Activated B cell treated with CpG ODN at 0.5 μM for 24 hours (primary cell): Measurements from ENCODE around the gene OGDH. TPM values are rescaled to one million over a fixed set of nuclear protein-coding genes. Genes with fewer than 3 reads are reported as not detected.
A peak's percentile ranks its signal among the peaks of the same experiment; 100 is the strongest.

ENCODE experiments used
- ATAC-seq: fragments of 200-7000 bp; cut with Tn5 transposase; one replicate; pipeline ENCODE4 v1.10.0; 2021; ENCODE audit warnings: low read depth, mild to moderate bottlenecking, moderate library complexity
- CTCF ChIA-PET: fragments of 350-600 bp; sonication (Branson Sonifier 250); formaldehyde crosslinking; loops from one replicate; lab custom pipeline; 2021; ENCODE audit warnings: antibody characterized with exemption; lab: Charles Lee
- POLR2A ChIA-PET: fragments of 350-600 bp; sonication (Branson Sonifier 250); formaldehyde crosslinking; loops from one replicate; lab custom pipeline; 2021; ENCODE audit warnings: antibody characterized with exemption; lab: Charles Lee
- DNase-seq: peaks from one replicate; pipeline ENCODE4 v3.0.0; 2022
- H3K27ac Mint-ChIP-seq: one replicate; pipeline ENCODE4 v1.8.0; 2020; ENCODE audit warnings: mixed read lengths
- H3K27me3 Mint-ChIP-seq: one replicate; pipeline ENCODE4 v1.8.0; 2021; ENCODE audit warnings: mixed read lengths
- H3K36me3 Mint-ChIP-seq: one replicate; pipeline ENCODE4 v1.8.0; 2021; ENCODE audit warnings: low read depth, mixed read lengths
- H3K4me1 Mint-ChIP-seq: one replicate; pipeline ENCODE4 v1.8.0; 2021; ENCODE audit warnings: mixed read lengths
- H3K4me3 Mint-ChIP-seq: one replicate; pipeline ENCODE4 v1.8.0; 2020; ENCODE audit warnings: mild to moderate bottlenecking, mixed read lengths
- H3K9me3 Mint-ChIP-seq: one replicate; pipeline ENCODE4 v1.8.0; 2020; ENCODE audit warnings: mixed read lengths
- intact Hi-C: fragments of 100-400 bp; cut with micrococcal nuclease; formaldehyde crosslinking; loops from one replicate; pipeline ENCODE4 v1.15.1; 2024
- total RNA-seq: library from RNA; stranded (reverse); gene quantifications from 2 replicates; pipeline ENCODE4 v1.2.3, GENCODE V29; 2022
- TF ChIP-seq, protein P1 (sequence below): fragments of 200-600 bp; IDR thresholded peaks from one replicate; pipeline ENCODE4 v1.8.0; 2022; ENCODE audit warnings: antibody characterized with exemption, mild to moderate bottlenecking

OGDH gene
- total RNA-seq, 1 donor from 2014 or later: 81.7 TPM

- ATAC-seq (no peak), DNase-seq (no peak)
- POLR2A ChIA-PET: interaction anchor here (0.7 to 5.7 kb wide), 6 partner anchors 15 to 179 kb away, joined by 3 to 138 read pairs (median 34); partner anchors contain the start of genes DDX56, OGDH and PURB
- Mint-ChIP-seq H3K27ac (peak overlapping the region; percentile 95), H3K4me3 (peak overlapping the region; percentile 91), H3K4me1 (peaks cover 69% of the 10 kb centered on the region), H3K36me3 (peaks cover 47% of the 10 kb centered on the region), H3K9me3 (no peaks in the 10 kb centered on the region), H3K27me3 (no peaks in the 10 kb centered on the region)
- CTCF ChIA-PET: interaction anchor here (0.7 to 2.0 kb wide), 2 partner anchors 15 to 187 kb away, joined by 3 to 4 read pairs; no protein-coding TSS in a partner anchor
- intact Hi-C loops: loop anchor here (5.0 kb wide), 1 partner anchor 66 kb away; no protein-coding TSS in a partner anchor
- TF ChIP-seq, protein P1, sequence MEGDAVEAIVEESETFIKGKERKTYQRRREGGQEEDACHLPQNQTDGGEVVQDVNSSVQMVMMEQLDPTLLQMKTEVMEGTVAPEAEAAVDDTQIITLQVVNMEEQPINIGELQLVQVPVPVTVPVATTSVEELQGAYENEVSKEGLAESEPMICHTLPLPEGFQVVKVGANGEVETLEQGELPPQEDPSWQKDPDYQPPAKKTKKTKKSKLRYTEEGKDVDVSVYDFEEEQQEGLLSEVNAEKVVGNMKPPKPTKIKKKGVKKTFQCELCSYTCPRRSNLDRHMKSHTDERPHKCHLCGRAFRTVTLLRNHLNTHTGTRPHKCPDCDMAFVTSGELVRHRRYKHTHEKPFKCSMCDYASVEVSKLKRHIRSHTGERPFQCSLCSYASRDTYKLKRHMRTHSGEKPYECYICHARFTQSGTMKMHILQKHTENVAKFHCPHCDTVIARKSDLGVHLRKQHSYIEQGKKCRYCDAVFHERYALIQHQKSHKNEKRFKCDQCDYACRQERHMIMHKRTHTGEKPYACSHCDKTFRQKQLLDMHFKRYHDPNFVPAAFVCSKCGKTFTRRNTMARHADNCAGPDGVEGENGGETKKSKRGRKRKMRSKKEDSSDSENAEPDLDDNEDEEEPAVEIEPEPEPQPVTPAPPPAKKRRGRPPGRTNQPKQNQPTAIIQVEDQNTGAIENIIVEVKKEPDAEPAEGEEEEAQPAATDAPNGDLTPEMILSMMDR: no peak
These were observed 146.4 kb downstream of the OGDH start for GRCh38 chr7:44752822-44753221.

GRCh38 chr7:44754802-44755697, 148.6 kb downstream of the OGDH start:
- intact Hi-C loops: loop anchor here (5.0 kb wide), 1 partner anchor 68 kb away; no protein-coding TSS in a partner anchor
- DNase-seq (no peak), ATAC-seq (no peak)
- CTCF ChIA-PET: no interaction called here
- Mint-ChIP-seq H3K27ac (peak overlapping the region; percentile 66), H3K27me3 (no peaks in the 10 kb centered on the region), H3K9me3 (no peaks in the 10 kb centered on the region), H3K4me3 (no peak overlapping the region), H3K4me1 (peaks cover 61% of the 10 kb centered on the region), H3K36me3 (peaks cover 52% of the 10 kb centered on the region)
- POLR2A ChIA-PET: interaction anchor here (1.6 kb wide), 1 partner anchor 42 kb away, joined by 4 read pairs; the partner anchor contains the start of gene PPIA
- TF ChIP-seq, protein P1: no peak

- Mint-ChIP-seq H3K27me3 (no peaks in the 10 kb centered on the region), H3K36me3 (peaks cover 53% of the 10 kb centered on the region), H3K4me1 (peaks cover 52% of the 10 kb centered on the region), H3K4me3 (no peak overlapping the region), H3K27ac (peak overlapping the region; percentile 18), H3K9me3 (no peaks in the 10 kb centered on the region)
- ATAC-seq (no peak), DNase-seq (no peak)
- TF ChIP-seq, protein P1: no peak
- intact Hi-C loops: no loop called here
- CTCF ChIA-PET: no interaction called here
- POLR2A ChIA-PET: interaction anchor here (1.0 to 1.6 kb wide), 2 partner anchors 12 to 41 kb away, joined by 4 to 11 read pairs; partner anchors contain the start of gene PPIA
These were observed 149.5 kb downstream of the OGDH start for GRCh38 chr7:44755698-44756627.

GRCh38 chr7:44756904-44757303, 150.5 kb downstream of the OGDH start:
- H3K36me3 Mint-ChIP-seq: peaks cover 56% of the 10 kb centered on the region
- DNase-seq: no peak
- no peak overlapping the region for H3K4me3 Mint-ChIP-seq
- TF ChIP-seq, protein P1: no peak
- ATAC-seq: no peak
- POLR2A ChIA-PET: interaction anchor here (1.0 to 1.6 kb wide), 2 partner anchors 12 to 40 kb away, joined by 4 to 11 read pairs; partner anchors contain the start of gene PPIA
- no peaks in the 10 kb centered on the region for H3K9me3 Mint-ChIP-seq
- CTCF ChIA-PET: no interaction called here
- H3K4me1 Mint-ChIP-seq: peaks cover 42% of the 10 kb centered on the region
- intact Hi-C loops: no loop called here
- no peaks in the 10 kb centered on the region for H3K27me3 Mint-ChIP-seq
- no peak overlapping the region for H3K27ac Mint-ChIP-seq
